Sigmoid colon (tissue), 7 donors: Measurements from ENCODE around the gene RPS6KA2. TPM values are rescaled to one million over a fixed set of nuclear protein-coding genes. Genes with fewer than 3 reads are reported as not detected.

Experiments
- DNase-seq: peaks from one replicate; pipeline ENCODE4 v3.0.0-alpha.2; 2019
- H3K27ac ChIP-seq, 4 donors: fragments of 200-600 bp; sonication (generic); one replicate each; pipeline ENCODE4 v1.5.1; 2016 to 2019; ENCODE audit warnings: mild to moderate bottlenecking in 1 of 4
- H3K27me3 ChIP-seq, 3 donors: fragments of 200-600 bp; sonication (generic); one replicate each; pipeline ENCODE4 v1.5.1; 2019; ENCODE audit warnings: mild to moderate bottlenecking in 1 of 3
- H3K36me3 ChIP-seq, 4 donors: fragments of 200-600 bp; sonication (generic); one replicate each; pipeline ENCODE4 v1.5.1; 2016 to 2019
- H3K4me1 ChIP-seq, 4 donors: fragments of 200-600 bp; sonication (generic); one replicate each; pipeline ENCODE4 v1.5.1; 2017 to 2019
- H3K4me3 ChIP-seq, 4 donors: fragments of 200-600 bp; sonication (generic); one replicate each; pipeline ENCODE4 v1.5.1; 2017 to 2019; ENCODE audit warnings: mild to moderate bottlenecking in 2 of 4, moderate library complexity in 1 of 4
- H3K9me3 ChIP-seq, 4 donors: fragments of 200-600 bp in 3 of 4; sonication (generic) in 3 of 4; one replicate each; pipeline versions ENCODE4 v1.5.1 to v1.6.1; 2013 to 2019
- EP300 ChIP-seq, 4 donors: sonication (generic); formaldehyde crosslinking; IDR thresholded peaks; one replicate each; pipeline ENCODE4 v1.6.1; 2017; ENCODE audit warnings: antibody characterized with exemption in 4 of 4
- POLR2A ChIP-seq, 2 donors: fragments of 450-650 bp; IDR thresholded peaks; one replicate each; pipeline ENCODE4 v1.6.1; 2016; ENCODE audit warnings: antibody characterized with exemption in 2 of 2, mild to moderate bottlenecking in 2 of 2, moderate library complexity in 2 of 2
- POLR2AphosphoS5 ChIP-seq, 4 donors: sonication (generic); formaldehyde crosslinking; IDR thresholded peaks; one replicate each; pipeline ENCODE4 v1.6.1; 2017; ENCODE audit warnings: antibody characterized with exemption in 4 of 4
- WGBS, 2 donors: extraction: QIAGEN DNeasy Blood & Tissue Kit; methylation state at CpG; one replicate each; pipeline ENCODE4 v1.1.7; 2013; 5-methylcytosine and 5-hydroxymethylcytosine counted together
- intact Hi-C: fragments of 100-400 bp; cut with DNase I; formaldehyde crosslinking; loops from one replicate; pipeline ENCODE4 v1.15.1; 2023
- polyA plus RNA-seq, 3 donors: library from polyadenylated mRNA; stranded (reverse); fragments of 200-250 nt; gene quantifications; one replicate each; pipeline ENCODE4 v1.2.3, GENCODE V29; 2013
- total RNA-seq, 4 donors: library from RNA; depleted of rRNA; stranded (reverse); fragments of >200 nt; gene quantifications; one replicate each; pipeline ENCODE4 v1.1.0, GENCODE V29; 2016
- TF ChIP-seq, protein P1 (sequence below), 4 experiments: fragments of 450-650 bp in 3 of 4; fragments of 200-600 bp in 1 of 4; IDR thresholded peaks; one replicate each; pipeline ENCODE4 v1.5.1; 2016 to 2019; ENCODE audit warnings: antibody characterized with exemption in 4 of 4, mild to moderate bottlenecking in 3 of 4, moderate library complexity in 2 of 4
- donor health status: healthy with polysubstance abuse.
- donor health status: Bipolar disorder and iron deficiency.
- donor health status: healthy.

RPS6KA2 gene
- total and polyA plus RNA-seq, 7 donors, result 6.5 to 44.7 (median 27.8) TPM

DNA sequence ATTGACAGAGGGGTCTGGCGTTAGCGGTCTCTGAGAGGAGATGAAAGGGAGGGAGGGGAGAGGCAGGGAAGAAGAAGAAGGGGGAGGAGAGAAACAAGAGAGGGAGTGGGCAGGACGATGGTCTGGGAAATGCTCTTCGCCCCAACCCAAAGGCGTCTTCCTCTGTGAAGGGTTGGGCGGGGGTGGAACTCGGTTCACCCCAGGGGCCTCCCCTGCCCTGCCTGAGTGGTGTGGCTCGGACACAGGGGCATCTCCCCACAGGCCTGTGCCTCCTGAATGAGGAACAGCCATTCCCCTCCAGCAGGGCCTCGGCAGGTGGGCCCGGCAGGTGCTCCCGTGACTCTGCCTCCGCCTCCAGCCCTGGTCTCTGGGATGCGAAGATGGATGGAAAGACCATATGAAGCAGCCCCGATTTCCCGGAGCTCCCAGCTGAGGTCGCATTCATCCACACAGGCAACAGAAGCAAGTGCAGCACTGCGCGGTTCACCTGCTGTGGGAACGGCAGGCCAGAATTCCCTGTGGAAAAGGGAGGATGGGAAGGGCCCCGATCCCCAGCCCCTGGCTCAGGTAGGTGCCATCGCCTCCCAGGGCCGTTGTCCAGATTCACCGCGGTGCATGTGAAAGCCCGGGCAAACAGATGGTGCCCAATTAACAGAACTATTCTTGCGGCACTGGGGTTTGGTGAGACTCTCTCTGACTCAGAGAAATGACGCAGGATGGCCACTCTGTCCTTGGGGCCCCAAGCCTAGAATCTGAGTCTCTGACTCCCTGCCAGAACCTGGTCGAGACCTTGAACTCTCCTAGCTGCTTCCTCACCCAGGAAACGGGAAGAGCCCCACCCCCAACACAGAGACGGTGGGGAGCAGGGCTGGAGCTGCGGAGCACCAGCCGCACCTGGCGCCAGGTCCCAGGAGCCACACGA is 29.4 kb upstream of the RPS6KA2 start:
- WGBS, 2 donors, result 12 to 34% methylated on average over 34 of the region's 34 CpGs

GRCh38 chr6:166655713-166656229 is 28.7 kb upstream of the RPS6KA2 start:
- H3K27ac ChIP-seq, result no peak overlapping the region
- intact Hi-C loops, result no loop called here
- no peak for DNase-seq

More for the DNA sequence above, 29.4 kb upstream of the RPS6KA2 start:
- Histone ChIP-seq H3K9me3 (no peaks in the 10 kb centered on the region), H3K36me3 (no peaks in the 10 kb centered on the region), H3K27ac (no peak overlapping the region), H3K4me1 (no peaks in the 10 kb centered on the region), H3K27me3 (no peaks in the 10 kb centered on the region), H3K4me3 (no peak overlapping the region)
- no peak for DNase-seq
- no peak for TF ChIP-seq POLR2AphosphoS5 (IDR thresholded peaks at IDR 0.05)
- no peak for TF ChIP-seq EP300 (IDR thresholded peaks at IDR 0.05)
- TF ChIP-seq, protein P1, sequence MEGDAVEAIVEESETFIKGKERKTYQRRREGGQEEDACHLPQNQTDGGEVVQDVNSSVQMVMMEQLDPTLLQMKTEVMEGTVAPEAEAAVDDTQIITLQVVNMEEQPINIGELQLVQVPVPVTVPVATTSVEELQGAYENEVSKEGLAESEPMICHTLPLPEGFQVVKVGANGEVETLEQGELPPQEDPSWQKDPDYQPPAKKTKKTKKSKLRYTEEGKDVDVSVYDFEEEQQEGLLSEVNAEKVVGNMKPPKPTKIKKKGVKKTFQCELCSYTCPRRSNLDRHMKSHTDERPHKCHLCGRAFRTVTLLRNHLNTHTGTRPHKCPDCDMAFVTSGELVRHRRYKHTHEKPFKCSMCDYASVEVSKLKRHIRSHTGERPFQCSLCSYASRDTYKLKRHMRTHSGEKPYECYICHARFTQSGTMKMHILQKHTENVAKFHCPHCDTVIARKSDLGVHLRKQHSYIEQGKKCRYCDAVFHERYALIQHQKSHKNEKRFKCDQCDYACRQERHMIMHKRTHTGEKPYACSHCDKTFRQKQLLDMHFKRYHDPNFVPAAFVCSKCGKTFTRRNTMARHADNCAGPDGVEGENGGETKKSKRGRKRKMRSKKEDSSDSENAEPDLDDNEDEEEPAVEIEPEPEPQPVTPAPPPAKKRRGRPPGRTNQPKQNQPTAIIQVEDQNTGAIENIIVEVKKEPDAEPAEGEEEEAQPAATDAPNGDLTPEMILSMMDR (IDR thresholded peaks at IDR 0.05), result no peak
- no peak for TF ChIP-seq POLR2A (IDR thresholded peaks at IDR 0.05)
- intact Hi-C loops, result no loop called here

DNA sequence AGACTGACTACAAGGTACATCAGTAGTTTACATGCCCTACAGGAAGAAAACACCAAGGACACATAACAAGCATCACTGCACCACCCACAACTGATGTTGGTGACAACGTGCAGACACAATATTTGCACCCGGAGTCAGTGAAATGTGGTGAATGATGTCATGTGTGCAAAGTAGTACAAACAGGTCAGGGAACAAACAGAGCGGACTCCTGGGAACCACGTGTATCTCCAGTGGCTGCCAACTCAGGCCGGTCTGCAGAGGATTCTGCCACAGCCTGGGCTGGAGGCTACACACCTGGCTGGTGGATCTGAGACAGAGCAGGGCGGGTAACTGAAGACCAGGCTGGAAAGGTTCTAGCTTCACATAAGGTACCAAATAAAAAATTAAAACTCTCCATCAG is 28.2 kb upstream of the RPS6KA2 start:
- H3K27ac ChIP-seq, result no peak overlapping the region
- H3K9me3 ChIP-seq, result no peaks in the 10 kb centered on the region
- no peak for DNase-seq
- H3K27me3 ChIP-seq, result no peaks in the 10 kb centered on the region
- H3K4me1 ChIP-seq, result no peaks in the 10 kb centered on the region
- no peak for TF ChIP-seq POLR2A (IDR thresholded peaks at IDR 0.05)
- TF ChIP-seq EP300 (IDR thresholded peaks at IDR 0.05), result no peak
- intact Hi-C loops, result no loop called here
- WGBS, 2 donors, result 83% methylated on average over 6 of the region's 6 CpGs
- no peaks in the 10 kb centered on the region for H3K36me3 ChIP-seq
- no peak overlapping the region for H3K4me3 ChIP-seq

More at GRCh38 chr6:166655713-166656229, 28.7 kb upstream of the RPS6KA2 start:
- H3K4me3 ChIP-seq, result no peak overlapping the region
- 17 to 58% methylated on average over 15 of the region's 15 CpGs for WGBS, 2 donors
- TF ChIP-seq, protein P1 (IDR thresholded peaks at IDR 0.05), result no peak
- TF ChIP-seq EP300 (IDR thresholded peaks at IDR 0.05) (no peak), POLR2AphosphoS5 (IDR thresholded peaks at IDR 0.05) (no peak), POLR2A (IDR thresholded peaks at IDR 0.05) (no peak)
- no peaks in the 10 kb centered on the region for H3K4me1 ChIP-seq
- no peaks in the 10 kb centered on the region for H3K27me3 ChIP-seq
- H3K36me3 ChIP-seq, result no peaks in the 10 kb centered on the region
- H3K9me3 ChIP-seq, result no peaks in the 10 kb centered on the region

DNA sequence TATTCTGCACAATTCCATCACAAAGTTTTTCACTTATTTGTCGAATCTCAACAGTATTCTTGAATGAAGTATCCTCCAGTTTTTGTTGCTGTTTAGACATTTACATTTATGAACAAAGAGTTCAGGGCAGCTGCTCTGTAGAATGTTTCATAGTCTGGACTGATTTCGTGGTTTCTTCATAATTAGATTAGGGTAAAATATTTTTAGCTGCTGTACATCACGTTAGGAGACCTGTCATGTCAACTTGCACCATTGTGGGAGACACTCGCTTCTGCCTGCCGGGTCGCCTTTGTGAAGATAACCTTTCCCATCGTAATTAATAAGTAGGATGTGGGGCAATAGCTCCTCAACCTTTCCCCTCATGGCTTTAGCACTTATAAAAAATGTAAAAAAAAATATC is 27.5 kb upstream of the RPS6KA2 start:
- H3K27ac ChIP-seq, result no peak overlapping the region
- WGBS, 2 donors, result 78 to 84% methylated on average over 7 of the region's 7 CpGs
- no peak for TF ChIP-seq POLR2AphosphoS5 (IDR thresholded peaks at IDR 0.05)
- TF ChIP-seq POLR2A (IDR thresholded peaks at IDR 0.05), result no peak
- TF ChIP-seq, protein P1 (IDR thresholded peaks at IDR 0.05), result no peak
- no peak for TF ChIP-seq EP300 (IDR thresholded peaks at IDR 0.05)
- H3K36me3 ChIP-seq, result no peaks in the 10 kb centered on the region
- H3K27me3 ChIP-seq, result no peaks in the 10 kb centered on the region
- DNase-seq, result no peak
- no peaks in the 10 kb centered on the region for H3K9me3 ChIP-seq
- no peaks in the 10 kb centered on the region for H3K4me1 ChIP-seq
- intact Hi-C loops, result no loop called here
- H3K4me3 ChIP-seq, result no peak overlapping the region

- Histone ChIP-seq H3K4me3 (no peak overlapping the region), H3K9me3 (no peaks in the 10 kb centered on the region), H3K27ac (no peak overlapping the region), H3K4me1 (no peaks in the 10 kb centered on the region), H3K27me3 (no peaks in the 10 kb centered on the region), H3K36me3 (no peaks in the 10 kb centered on the region)
- TF ChIP-seq POLR2AphosphoS5 (IDR thresholded peaks at IDR 0.05) (no peak), POLR2A (IDR thresholded peaks at IDR 0.05) (no peak), EP300 (IDR thresholded peaks at IDR 0.05) (no peak)
- TF ChIP-seq, protein P1 (IDR thresholded peaks at IDR 0.05), result no peak
- 94% methylated on average over 4 of the region's 4 CpGs for WGBS, 2 donors
- intact Hi-C loops, result no loop called here
- DNase-seq, result no peak
Measured at GRCh38 chr6:166653639-166653941, 26.5 kb upstream of the RPS6KA2 start.
